Kidney epithelial cell (primary cell): Measurements from ENCODE around the gene TAS1R3. TPM values are rescaled to one million over a fixed set of nuclear protein-coding genes. Genes with fewer than 3 reads are reported as not detected.

Experiments
- DNase-seq: peaks from one replicate; pipeline ENCODE4 v3.0.0-alpha.2; 2010; ENCODE audit warnings: low read depth
- H3K27me3 ChIP-seq: 2 replicates; pipeline ENCODE4 v1.6.0; 2011; ENCODE audit warnings: low read length; ENCODE audit not compliant: control insufficient read depth, insufficient read depth
- H3K36me3 ChIP-seq: 2 replicates; pipeline ENCODE4 v1.5.1; 2011; ENCODE audit warnings: low read length; ENCODE audit not compliant: control insufficient read depth, insufficient read depth
- H3K4me3 ChIP-seq: 2 replicates; pipeline ENCODE4 v1.5.1; 2011; ENCODE audit warnings: low read depth, mild to moderate bottlenecking, control low read depth, low read length
- CTCF ChIP-seq: IDR thresholded peaks from 2 replicates; pipeline ENCODE4 v1.5.1; 2011; ENCODE audit warnings: mild to moderate bottlenecking, moderate library complexity, low read length, control low read depth, inconsistent platforms; ENCODE audit not compliant: insufficient read depth, poor library complexity, severe bottlenecking
- total RNA-seq: library from RNA; depleted of rRNA; stranded (reverse); fragments of >200 nt; gene quantifications from 2 replicates; pipeline ENCODE4 v1.2.3, GENCODE V29; 2015

TAS1R3 gene
- total RNA-seq, 1 donor from 2014 or later: 0.08 TPM

GRCh38 chr1:1324524-1325287 lies 6.4 kb upstream of the TAS1R3 start, which contains the start of the genes CPTP and INTS11:
CPTP (plus strand) TSS chr1:1324802; CDS start chr1:1326911, 2,109 bp downstream.
INTS11 (minus strand) TSS chr1:1324660; CDS start chr1:1324608, 52 bp downstream.
- Histone ChIP-seq H3K27me3 (no peaks in the 10 kb centered on the region), H3K4me3 (peak within 1 kb of the TSS; percentile 98), H3K36me3 (peaks cover 2% of the 10 kb centered on the region)
- DNase-seq: peak; percentile 50
- TF ChIP-seq CTCF: no peak

- TF ChIP-seq CTCF: no peak
- H3K36me3 ChIP-seq: no peaks in the 10 kb centered on the region
- no peak for DNase-seq
- H3K27me3 ChIP-seq: no peaks in the 10 kb centered on the region
- H3K4me3 ChIP-seq: peak overlapping the region; percentile 98
Measured at GRCh38 chr1:1325288-1326074, 5.6 kb upstream of the TAS1R3 start.

GRCh38 chr1:1326075-1326605 lies 4.9 kb upstream of the TAS1R3 start:
- H3K4me3 ChIP-seq: no peak overlapping the region

GRCh38 chr1:1327291-1327690 lies 3.8 kb upstream of the TAS1R3 start:
- TF ChIP-seq CTCF: no peak
- Histone ChIP-seq H3K4me3 (no peak overlapping the region), H3K36me3 (no peaks in the 10 kb centered on the region), H3K27me3 (peaks cover 2% of the 10 kb centered on the region)
- no peak for DNase-seq

More at GRCh38 chr1:1326075-1326605, 4.9 kb upstream of the TAS1R3 start:
- Histone ChIP-seq H3K36me3 (no peaks in the 10 kb centered on the region), H3K27me3 (peaks cover 2% of the 10 kb centered on the region)
- DNase-seq: no peak
- no peak for TF ChIP-seq CTCF

- Histone ChIP-seq H3K4me3 (no peak overlapping the region), H3K36me3 (no peaks in the 10 kb centered on the region), H3K27me3 (peaks cover 2% of the 10 kb centered on the region)
- no peak for DNase-seq
- no peak for TF ChIP-seq CTCF
Measured at GRCh38 chr1:1328254-1328653, 2.8 kb upstream of the TAS1R3 start.
